BE2C (cell line): ENCODE results near the gene TPX2.
A peak's percentile ranks its signal among the peaks of the same experiment; 100 is the strongest.
"Not testable (repeated sequence)": the region's sequence is repeated elsewhere in the genome, so short reads cannot be mapped to it uniquely, and the experiment has no call there.

ENCODE experiments used
- DNase-seq: peaks from one replicate; pipeline ENCODE4 v3.0.0-alpha.2; 2020
- H3K27me3 ChIP-seq: fragments of 250-450 bp; sonication (Bioruptor Pico); 2 replicates; pipeline ENCODE4 v1.5.1; 2020; ENCODE audit warnings: mild to moderate bottlenecking
- H3K36me3 ChIP-seq: fragments of 250-450 bp; sonication (Bioruptor Pico); 2 replicates; pipeline ENCODE4 v1.5.1; 2020; ENCODE audit warnings: mild to moderate bottlenecking
- H3K4me1 ChIP-seq: fragments of 250-450 bp; sonication (Bioruptor Pico); 2 replicates; pipeline ENCODE4 v1.5.1; 2020
- H3K4me3 ChIP-seq: 2 replicates; pipeline ENCODE4 v1.5.1; 2011; ENCODE audit warnings: low read depth, low read length
- H3K9me3 ChIP-seq: fragments of 250-450 bp; sonication (Bioruptor Pico); 2 replicates; pipeline ENCODE4 v1.5.1; 2020
- CTCF ChIP-seq: IDR thresholded peaks from 2 replicates; pipeline ENCODE4 v1.5.1; 2012; ENCODE audit warnings: mild to moderate bottlenecking, low read depth, low read length

TPX2 gene

GRCh38 chr20:31746068-31746878 lies 7.2 kb downstream of the TPX2 start:
- Histone ChIP-seq H3K9me3 (no peaks in the 10 kb centered on the region), H3K4me3 (no peak overlapping the region), H3K4me1 (peaks cover 3% of the 10 kb centered on the region; the same call in 1 of the 2 replicates), H3K36me3 (peaks cover 60% of the 10 kb centered on the region), H3K27me3 (no peaks in the 10 kb centered on the region)
- DNase-seq: no peak
- no peak for TF ChIP-seq CTCF

GRCh38 chr20:31747028-31747427 lies 7.9 kb downstream of the TPX2 start:
- H3K36me3 ChIP-seq: peaks cover 68% of the 10 kb centered on the region
- H3K4me3 ChIP-seq, DNase-seq: not testable (repeated sequence)

GRCh38 chr20:31747640-31748039 lies 8.6 kb downstream of the TPX2 start:
- Histone ChIP-seq H3K36me3 (peaks cover 69% of the 10 kb centered on the region), H3K9me3 (no peaks in the 10 kb centered on the region), H3K27me3 (no peaks in the 10 kb centered on the region), H3K4me1 (peaks cover 3% of the 10 kb centered on the region; the same call in 1 of the 2 replicates), H3K4me3 (no peak overlapping the region)
- TF ChIP-seq CTCF: no peak
- DNase-seq: peak; percentile 44

More at GRCh38 chr20:31747028-31747427, 7.9 kb downstream of the TPX2 start:
- not testable (repeated sequence) for H3K9me3 ChIP-seq, H3K4me1 ChIP-seq, H3K27me3 ChIP-seq

GRCh38 chr20:31749223-31749622 lies 10.1 kb downstream of the TPX2 start:
- Histone ChIP-seq H3K9me3 (no peaks in the 10 kb centered on the region), H3K36me3 (peaks cover 71% of the 10 kb centered on the region), H3K4me1 (peaks cover 3% of the 10 kb centered on the region; the same call in 1 of the 2 replicates), H3K27me3 (no peaks in the 10 kb centered on the region), H3K4me3 (no peak overlapping the region)
- TF ChIP-seq CTCF: no peak
- no peak for DNase-seq

GRCh38 chr20:31751126-31751525 lies 12.0 kb downstream of the TPX2 start:
- Histone ChIP-seq H3K4me1 (peaks cover 3% of the 10 kb centered on the region; the same call in 1 of the 2 replicates), H3K36me3 (peaks cover 59% of the 10 kb centered on the region), H3K9me3 (no peaks in the 10 kb centered on the region), H3K4me3 (no peak overlapping the region), H3K27me3 (no peaks in the 10 kb centered on the region)
- no peak for DNase-seq
- no peak for TF ChIP-seq CTCF

- H3K4me1 ChIP-seq: no peaks in the 10 kb centered on the region
- no peaks in the 10 kb centered on the region for H3K27me3 ChIP-seq
- H3K4me3 ChIP-seq: no peak overlapping the region
- no peak for TF ChIP-seq CTCF
- peaks cover 73% of the 10 kb centered on the region for H3K36me3 ChIP-seq
- H3K9me3 ChIP-seq: no peaks in the 10 kb centered on the region
- DNase-seq: no peak
These were observed 18.2 kb downstream of the TPX2 start for GRCh38 chr20:31757254-31757653.
